NCI-H2107 treated with DMSO at 0.1 percent for 48 hours (cell line): ENCODE measurements around the gene MET.
"Not testable (repeated sequence)": the region's sequence is repeated elsewhere in the genome, so short reads cannot be mapped to it uniquely, and the experiment has no call there.

Experiments
- DNase-seq: peaks from one replicate; lab custom pipeline; 2025; ENCODE audit not compliant: unreplicated experiment; lab: John Stamatoyannopoulos, UW

The MET gene

GRCh38 chr7:116697761-116698160 lies 25.8 kb downstream of the MET start:
- DNase-seq = no peak

- no peak for DNase-seq
Measured at GRCh38 chr7:116698396-116698795, 26.4 kb downstream of the MET start.

- peak; percentile 98 for DNase-seq
Measured at GRCh38 chr7:116698930-116699721, 27.1 kb downstream of the MET start.

- DNase-seq = no peak
Measured at GRCh38 chr7:116699722-116700120, 27.7 kb downstream of the MET start.

- DNase-seq = no peak
Measured at GRCh38 chr7:116702046-116702785, 30.2 kb downstream of the MET start.

- no peak for DNase-seq
Measured at GRCh38 chr7:116704650-116705228, 32.7 kb downstream of the MET start.

- DNase-seq = no peak
Measured at GRCh38 chr7:116705419-116705818, 33.4 kb downstream of the MET start.

- no peak for DNase-seq
Measured at GRCh38 chr7:116706668-116707126, 34.7 kb downstream of the MET start.

GRCh38 chr7:116707289-116707688 lies 35.3 kb downstream of the MET start:
- no peak for DNase-seq

- DNase-seq = no peak
Measured at GRCh38 chr7:116708248-116708647, 36.3 kb downstream of the MET start.

- DNase-seq = no peak
Measured at GRCh38 chr7:116708861-116709260, 36.9 kb downstream of the MET start.

- no peak for DNase-seq
Measured at GRCh38 chr7:116709336-116709735, 37.3 kb downstream of the MET start.

GRCh38 chr7:116710764-116711452 lies 38.9 kb downstream of the MET start:
- DNase-seq = peak; percentile 82

- no peak for DNase-seq
Measured at GRCh38 chr7:116711790-116712189, 39.8 kb downstream of the MET start.

- no peak for DNase-seq
Measured at GRCh38 chr7:116713500-116713899, 41.5 kb downstream of the MET start.

GRCh38 chr7:116713918-116714317 lies 41.9 kb downstream of the MET start:
- DNase-seq = no peak

- DNase-seq = no peak
Measured at GRCh38 chr7:116715077-116715476, 43.1 kb downstream of the MET start.

GRCh38 chr7:116717137-116717536 lies 45.1 kb downstream of the MET start:
- DNase-seq = no peak

GRCh38 chr7:116723959-116724529 lies 52.0 kb downstream of the MET start:
- not testable (repeated sequence) for DNase-seq

- DNase-seq = no peak
Measured at GRCh38 chr7:116724560-116725231, 52.7 kb downstream of the MET start.
